IPS DF 4.7 (cell line): ENCODE results near the gene CLSTN2.

Source experiments
- DNase-seq: peaks from one replicate; pipeline ENCODE4 v3.0.0-alpha.2; 2013; ENCODE audit warnings: low spot score; ENCODE audit errors: extremely low read depth

The CLSTN2 gene

DNA sequence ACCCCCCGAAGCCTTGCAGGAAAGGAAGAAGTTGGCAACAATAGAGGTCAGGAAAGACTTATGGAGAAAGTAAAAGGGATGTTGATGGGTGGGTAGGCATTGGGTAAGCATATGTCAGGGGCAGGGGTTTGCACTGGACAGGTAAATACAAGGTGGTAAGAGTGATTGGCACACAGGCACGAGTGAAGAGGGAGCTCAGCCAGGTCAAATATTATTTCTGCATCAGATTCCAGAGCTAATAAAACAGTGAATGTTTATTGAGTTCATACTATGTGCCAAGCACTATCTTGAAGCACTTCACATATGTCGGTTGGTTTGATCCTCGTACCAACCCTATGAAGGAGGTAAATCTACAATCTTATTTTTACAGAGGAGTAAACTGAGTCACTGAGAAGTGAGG, 6.6 kb downstream of the CLSTN2 start:
- no peak for DNase-seq

DNA sequence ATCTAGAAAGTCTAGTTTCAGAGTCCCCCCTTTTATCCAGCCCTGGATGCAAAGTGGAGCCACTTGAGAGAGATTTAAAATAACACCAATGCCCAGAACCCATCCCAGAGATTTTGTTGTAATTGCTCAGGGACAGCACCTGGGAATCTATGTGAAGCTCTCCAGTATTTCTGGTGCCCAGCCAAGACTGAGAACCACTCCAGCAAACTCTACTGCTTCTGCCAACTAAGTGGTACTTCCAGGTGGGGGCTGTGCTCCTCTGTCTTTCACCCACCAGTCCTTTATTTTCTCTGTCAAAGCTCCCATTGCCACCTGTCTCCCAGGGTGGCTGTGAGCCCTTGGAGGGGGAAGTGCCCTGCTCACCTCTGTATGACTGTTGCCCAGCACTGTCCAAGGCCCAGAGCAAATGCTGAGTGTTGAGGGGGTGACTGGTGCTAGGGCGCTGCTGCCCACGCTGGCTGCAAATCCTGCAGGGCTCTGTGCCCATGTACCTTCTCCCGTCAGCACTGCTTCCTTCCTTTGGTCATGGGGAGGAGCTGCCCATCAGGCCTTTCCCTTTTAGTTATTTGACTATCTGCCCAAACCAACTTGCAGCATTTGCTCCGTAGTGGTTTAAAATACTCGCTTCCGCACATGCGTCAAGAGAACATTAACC, 9.4 kb downstream of the CLSTN2 start:
- no peak for DNase-seq

DNA sequence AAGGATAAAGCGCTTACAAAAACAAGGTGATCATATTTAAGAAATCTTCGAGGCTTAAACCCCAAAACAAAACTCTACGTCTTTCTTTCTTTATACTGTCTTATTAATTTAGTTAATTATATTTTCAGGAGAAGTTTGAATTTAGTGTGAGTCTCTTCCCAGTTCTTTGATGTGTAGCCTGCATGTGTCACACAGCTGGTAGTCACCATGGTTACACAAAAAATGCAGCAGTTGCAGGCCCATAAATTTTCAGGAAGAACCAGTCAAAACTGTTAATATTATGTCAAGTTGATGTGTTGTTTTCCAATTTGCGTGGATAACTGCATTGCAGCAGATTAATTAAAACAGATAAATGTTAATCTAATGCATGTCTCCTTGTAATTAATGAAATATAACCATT, 10.4 kb downstream of the CLSTN2 start:
- no peak for DNase-seq

DNA sequence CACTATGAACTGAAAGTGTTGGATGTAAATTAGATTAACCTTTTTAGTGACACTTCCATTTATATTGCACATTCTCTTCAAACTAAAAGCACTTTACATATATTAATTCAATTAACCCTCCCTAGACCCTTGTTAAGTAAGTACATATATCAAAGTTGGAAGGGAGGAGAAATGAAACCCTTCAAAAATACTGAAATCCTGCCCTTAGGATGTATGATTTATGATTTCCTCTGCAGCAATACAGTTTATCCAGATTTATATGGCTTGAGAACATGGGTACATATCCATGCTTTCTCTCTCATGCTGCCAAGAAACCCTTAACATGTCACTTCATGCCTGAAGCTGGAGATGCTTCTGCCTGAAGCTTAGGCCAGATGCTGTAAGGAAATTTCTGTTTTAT, 11.0 kb downstream of the CLSTN2 start:
- DNase-seq: no peak

DNA sequence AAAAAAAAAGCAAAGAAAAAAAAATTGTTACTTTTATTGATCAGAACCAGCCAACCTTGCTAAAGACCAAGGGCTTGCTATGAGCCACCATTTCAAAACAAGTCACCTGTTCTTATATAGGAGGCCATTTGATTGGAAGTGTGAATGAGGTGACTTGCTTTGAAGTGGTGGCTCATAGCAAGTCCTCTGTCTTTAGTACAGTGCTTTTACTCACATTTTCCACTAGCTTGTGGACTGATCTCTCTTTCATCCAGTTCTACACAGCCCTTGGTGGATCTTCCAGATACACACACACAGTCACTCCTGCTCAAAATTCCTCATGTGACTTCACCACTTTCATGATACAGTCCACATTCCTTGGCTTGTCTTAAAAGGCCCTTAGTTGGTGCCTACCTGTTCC, 13.5 kb downstream of the CLSTN2 start:
- no peak for DNase-seq

- DNase-seq: no peak
These were observed 13.9 kb downstream of the CLSTN2 start for GRCh38 chr3:139948898-139949297.

GRCh38 chr3:139953131-139953910, 18.3 kb downstream of the CLSTN2 start:
- no peak for DNase-seq

DNA sequence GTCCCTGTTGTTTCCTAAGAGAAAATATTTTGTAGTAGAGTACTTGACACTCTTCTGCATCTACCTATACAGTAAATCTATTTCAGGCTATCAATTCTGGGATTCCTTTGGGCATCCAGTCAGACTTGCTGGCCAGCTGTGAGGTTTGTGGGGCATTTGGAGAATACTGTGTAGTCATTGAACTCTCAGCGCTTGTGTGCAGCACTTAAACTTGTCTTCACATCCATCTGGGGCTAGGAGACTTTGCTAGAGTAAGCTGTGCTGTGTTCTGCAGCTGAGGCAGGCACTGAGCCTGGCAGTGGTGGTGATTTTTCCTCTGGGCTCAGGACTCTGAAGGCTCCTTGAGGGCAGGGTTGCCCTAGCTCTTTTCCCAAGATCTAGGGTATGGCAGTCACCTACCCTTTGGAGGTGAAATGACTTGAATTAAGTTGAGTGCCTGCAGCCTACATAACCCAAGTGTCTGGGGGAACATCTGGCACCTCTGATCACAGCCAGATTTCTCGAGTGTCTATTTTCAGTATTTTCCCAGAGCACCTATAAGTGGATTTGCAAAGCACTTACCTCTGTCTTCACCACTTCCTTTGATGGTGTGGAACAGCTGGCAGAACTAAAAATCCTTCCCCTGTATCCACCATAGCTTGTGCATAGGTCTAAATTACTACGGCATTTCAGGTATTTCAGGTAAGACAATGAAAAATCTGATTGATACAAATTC, 19.3 kb downstream of the CLSTN2 start:
- DNase-seq: no peak

GRCh38 chr3:139957844-139958243, 22.9 kb downstream of the CLSTN2 start:
- no peak for DNase-seq

DNA sequence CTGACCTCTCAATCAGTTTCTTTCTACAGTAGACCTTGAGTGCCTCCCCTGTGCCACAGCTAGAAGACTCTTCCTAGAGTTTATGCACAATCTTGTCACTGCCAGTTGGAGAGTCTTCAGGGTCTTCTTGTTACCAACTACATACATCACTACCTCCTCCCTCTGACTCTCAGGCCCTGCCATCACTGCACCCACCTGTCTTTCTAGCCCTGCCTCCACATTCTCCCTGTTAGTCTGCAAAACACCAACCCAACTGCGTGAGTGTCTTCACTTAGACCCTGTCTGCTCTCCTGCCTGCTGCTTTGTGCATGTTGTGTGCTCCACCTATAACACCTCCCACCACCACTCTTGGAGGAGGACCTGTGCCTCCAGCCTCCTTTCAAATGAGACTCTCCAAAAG, 34.4 kb downstream of the CLSTN2 start:
- DNase-seq: no peak

GRCh38 chr3:139970526-139970925, 35.5 kb downstream of the CLSTN2 start:
- DNase-seq: no peak

DNA sequence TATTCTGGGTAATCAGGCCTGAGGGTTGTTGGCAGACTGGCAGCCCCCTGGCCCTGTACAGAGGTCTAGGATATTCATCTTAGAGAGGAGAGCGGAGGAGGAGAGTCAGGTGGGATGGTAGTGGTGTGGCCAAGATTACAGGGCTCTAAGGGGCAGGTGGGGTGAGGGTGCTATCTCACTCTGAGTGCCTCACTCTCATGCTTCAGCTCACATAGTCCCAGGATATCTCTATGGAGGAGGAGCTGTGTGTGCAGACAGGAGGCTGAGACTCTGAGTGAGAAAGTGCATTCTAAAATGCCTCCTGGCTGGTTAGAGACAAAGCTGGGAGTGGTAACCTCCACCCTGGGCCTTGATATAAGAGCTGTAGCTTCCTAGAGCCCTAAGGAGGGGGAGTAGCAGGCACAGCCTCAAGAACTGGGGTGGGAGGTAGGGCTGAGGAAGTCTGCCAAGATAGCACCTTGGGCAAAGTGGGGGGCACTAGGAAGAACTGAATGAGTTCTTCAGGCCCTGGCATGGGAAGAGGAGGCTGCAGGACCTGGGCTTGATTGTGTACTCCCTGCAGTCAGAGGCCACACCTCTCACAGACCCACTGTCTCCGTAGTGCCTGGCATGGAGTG, 39.9 kb downstream of the CLSTN2 start:
- DNase-seq: no peak

DNA sequence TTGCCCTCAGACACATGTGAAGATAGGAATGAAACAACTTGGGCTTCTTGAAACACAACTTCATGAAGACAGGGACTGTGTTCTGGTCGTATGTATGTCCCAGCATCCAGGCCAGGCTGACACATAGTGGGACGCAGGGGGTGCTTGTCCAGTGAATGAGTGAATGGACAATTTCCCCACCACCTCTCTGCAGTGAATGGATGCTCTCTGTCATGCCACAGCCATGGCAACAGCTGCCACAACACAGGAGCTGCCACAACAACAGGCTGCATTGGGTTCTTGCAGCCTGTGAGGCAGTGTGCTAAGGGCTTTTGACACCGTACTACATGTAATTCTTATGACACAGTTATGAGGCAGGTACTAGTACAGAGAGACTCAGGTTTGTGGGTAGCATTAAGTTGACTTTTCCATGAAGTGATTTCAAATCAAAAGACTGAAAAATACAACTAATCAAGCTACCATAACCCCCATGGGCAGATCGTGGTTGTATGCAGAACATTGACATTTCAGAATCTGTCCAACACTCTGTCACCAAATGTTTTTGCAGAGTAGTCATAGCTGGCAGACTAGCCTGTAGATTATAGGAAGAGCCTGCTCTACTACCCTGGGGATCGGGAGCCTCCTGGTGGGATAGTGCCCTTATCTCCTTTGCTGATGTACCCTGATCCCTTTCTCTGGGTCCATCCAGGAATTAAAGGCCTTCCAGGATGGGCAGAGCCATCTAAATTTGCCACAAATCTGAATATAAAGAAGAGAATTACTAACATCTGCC, 40.8 kb downstream of the CLSTN2 start:
- no peak for DNase-seq

GRCh38 chr3:139978966-139979365, 44.0 kb downstream of the CLSTN2 start:
- DNase-seq: no peak

- no peak for DNase-seq
These were observed 45.0 kb downstream of the CLSTN2 start for GRCh38 chr3:139979991-139980390.

DNA sequence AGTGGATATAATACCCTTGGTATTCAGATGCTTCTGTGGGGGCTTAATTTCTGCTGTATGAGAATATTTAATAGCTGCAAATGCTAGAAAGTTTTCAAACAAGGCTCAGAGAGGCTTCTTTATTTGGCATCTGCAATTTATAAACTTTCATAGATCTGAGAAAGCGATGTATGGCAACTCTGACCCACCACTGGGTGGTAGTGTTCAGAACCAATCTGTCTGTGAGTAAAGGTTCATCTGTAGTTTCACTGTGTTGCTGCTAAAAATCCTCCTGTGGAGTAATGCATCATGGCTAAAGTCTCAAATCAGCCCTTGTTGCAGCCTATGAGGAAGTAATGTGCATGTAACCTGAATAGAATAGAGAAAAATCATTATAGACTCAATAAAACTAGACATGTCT, 47.4 kb downstream of the CLSTN2 start:
- no peak for DNase-seq

GRCh38 chr3:139985576-139985975, 50.6 kb downstream of the CLSTN2 start:
- no peak for DNase-seq

- no peak for DNase-seq
These were observed 52.9 kb downstream of the CLSTN2 start for GRCh38 chr3:139987908-139988307.

DNA sequence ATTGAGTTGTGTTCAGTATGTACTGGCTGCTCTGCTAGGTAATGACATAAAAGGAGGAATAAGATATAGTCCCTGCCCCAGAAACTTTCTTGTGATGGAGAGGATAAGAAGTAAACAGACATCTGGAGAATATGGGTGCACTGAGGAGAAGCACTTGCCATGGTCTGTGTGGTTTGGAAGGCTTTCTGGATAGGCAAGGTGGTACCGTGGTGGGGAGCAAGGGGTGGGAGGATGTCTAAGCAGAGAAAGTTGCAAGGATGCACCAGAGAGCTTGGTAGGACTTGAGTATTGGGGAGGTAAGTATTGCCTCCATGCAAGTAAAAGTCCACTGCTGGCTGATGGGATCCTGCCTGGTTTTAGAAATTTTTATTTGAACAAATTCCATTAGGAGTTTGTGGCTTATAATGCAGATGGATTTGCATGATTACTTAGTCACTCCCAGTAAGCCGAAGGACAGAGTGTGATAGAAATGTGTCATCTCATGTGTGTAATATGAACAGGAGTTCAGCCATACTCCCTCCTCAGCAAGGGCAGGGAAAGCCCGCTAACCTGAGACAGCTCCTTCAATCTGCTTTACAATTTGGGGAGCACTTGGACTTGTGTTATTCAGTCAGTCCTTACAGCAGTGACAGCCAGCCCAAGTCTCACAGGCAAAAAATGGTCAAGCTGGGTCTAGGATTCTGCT, 53.6 kb downstream of the CLSTN2 start:
- no peak for DNase-seq

- DNase-seq: no peak
These were observed 59.9 kb downstream of the CLSTN2 start for GRCh38 chr3:139994891-139995290.

- DNase-seq: no peak
These were observed 69.3 kb downstream of the CLSTN2 start for GRCh38 chr3:140004271-140004670.
